ENCODE results near the gene RPS6KC1.
"Not testable (repeated sequence)": the region's sequence is repeated elsewhere in the genome, so short reads cannot be mapped to it uniquely, and the experiment has no call there.

Gene RPS6KC1

GRCh38 chr1:213138391-213138790, 87.3 kb downstream of the RPS6KC1 start:
- in situ Hi-C loops (cut with MboI; ENCODE audit: low sequenced_read_pairs) = no loop called here

GRCh38 chr1:213138892-213139291, 87.9 kb downstream of the RPS6KC1 start:
- in situ Hi-C loops (cut with MboI; ENCODE audit: low sequenced_read_pairs) = no loop called here

- in situ Hi-C loops (cut with MboI; ENCODE audit: low sequenced_read_pairs) = no loop called here
Measured at GRCh38 chr1:213148905-213149304, 97.9 kb downstream of the RPS6KC1 start.

- in situ Hi-C loops (cut with MboI; ENCODE audit: low sequenced_read_pairs) = not testable (repeated sequence)
Measured at GRCh38 chr1:213150090-213150489, 99.0 kb downstream of the RPS6KC1 start.

- in situ Hi-C loops (cut with MboI; ENCODE audit: low sequenced_read_pairs) = no loop called here
Measured at GRCh38 chr1:213154056-213154685, 103.1 kb downstream of the RPS6KC1 start.

GRCh38 chr1:213159376-213159775, 108.3 kb downstream of the RPS6KC1 start:
- in situ Hi-C loops (cut with MboI; ENCODE audit: low sequenced_read_pairs) = no loop called here

- in situ Hi-C loops (cut with MboI; ENCODE audit: low sequenced_read_pairs) = not testable (repeated sequence)
Measured at GRCh38 chr1:213160442-213160841, 109.4 kb downstream of the RPS6KC1 start.

- in situ Hi-C loops (cut with MboI; ENCODE audit: low sequenced_read_pairs) = no loop called here
Measured at GRCh38 chr1:213162338-213162737, 111.3 kb downstream of the RPS6KC1 start.

- in situ Hi-C loops (cut with MboI; ENCODE audit: low sequenced_read_pairs) = no loop called here
Measured at GRCh38 chr1:213162862-213163261, 111.8 kb downstream of the RPS6KC1 start.

- in situ Hi-C loops (cut with MboI; ENCODE audit: low sequenced_read_pairs) = no loop called here
Measured at GRCh38 chr1:213163278-213163711, 112.3 kb downstream of the RPS6KC1 start.

GRCh38 chr1:213164561-213164960, 113.5 kb downstream of the RPS6KC1 start:
- in situ Hi-C loops (cut with MboI; ENCODE audit: low sequenced_read_pairs) = no loop called here

- in situ Hi-C loops (cut with MboI; ENCODE audit: low sequenced_read_pairs) = no loop called here
Measured at GRCh38 chr1:213166852-213167251, 115.8 kb downstream of the RPS6KC1 start.

GRCh38 chr1:213171711-213172110, 120.7 kb downstream of the RPS6KC1 start:
- in situ Hi-C loops (cut with MboI; ENCODE audit: low sequenced_read_pairs) = no loop called here

GRCh38 chr1:213176341-213176740, 125.3 kb downstream of the RPS6KC1 start:
- in situ Hi-C loops (cut with MboI; ENCODE audit: low sequenced_read_pairs) = no loop called here

GRCh38 chr1:213179784-213180183, 128.7 kb downstream of the RPS6KC1 start:
- in situ Hi-C loops (cut with MboI; ENCODE audit: low sequenced_read_pairs) = no loop called here

GRCh38 chr1:213180833-213181232, 129.8 kb downstream of the RPS6KC1 start:
- in situ Hi-C loops (cut with MboI; ENCODE audit: low sequenced_read_pairs) = no loop called here

GRCh38 chr1:213183036-213183672, 132.1 kb downstream of the RPS6KC1 start:
- in situ Hi-C loops (cut with MboI; ENCODE audit: low sequenced_read_pairs) = no loop called here

- in situ Hi-C loops (cut with MboI; ENCODE audit: low sequenced_read_pairs) = no loop called here
Measured at GRCh38 chr1:213186168-213186567, 135.1 kb downstream of the RPS6KC1 start.

GRCh38 chr1:213192026-213192425, 141.0 kb downstream of the RPS6KC1 start:
- in situ Hi-C loops (cut with MboI; ENCODE audit: low sequenced_read_pairs) = no loop called here

GRCh38 chr1:213194383-213194782, 143.3 kb downstream of the RPS6KC1 start:
- in situ Hi-C loops (cut with MboI; ENCODE audit: low sequenced_read_pairs) = no loop called here

GRCh38 chr1:213194855-213195254, 143.8 kb downstream of the RPS6KC1 start:
- in situ Hi-C loops (cut with MboI; ENCODE audit: low sequenced_read_pairs) = no loop called here

- in situ Hi-C loops (cut with MboI; ENCODE audit: low sequenced_read_pairs) = not testable (repeated sequence)
Measured at GRCh38 chr1:213196328-213197054, 145.4 kb downstream of the RPS6KC1 start.

Data from HL-60/S4 treated with retinoic acid at 250 ng/mL for 4 days and 3 days (cell line).